Heart right ventricle (tissue), 16 donors: ENCODE results near the gene GTF2IRD1. TPM values are rescaled to one million over a fixed set of nuclear protein-coding genes. Genes with fewer than 3 reads are reported as not detected.

Experiments used
- ATAC-seq, 8 donors: fragments of 200-7000 bp; cut with Tn5 transposase; one replicate each; pipeline ENCODE4 v1.9.1; 2020; ENCODE audit warnings: mild to moderate bottlenecking in 8 of 8, moderate library complexity in 8 of 8, moderate number of reproducible peaks in 1 of 8
- DNase-seq, 2 donors: peaks; one replicate each; pipeline ENCODE4 v3.0.0-alpha.2; 2020
- H3K27ac ChIP-seq, 10 donors: fragments of 200-600 bp; sonication (generic) in 2 of 10; one replicate each; pipeline versions ENCODE4 v1.5.0 to v1.8.0; 2020 to 2022; ENCODE audit warnings: mild to moderate bottlenecking in 3 of 10
- H3K27me3 ChIP-seq, 7 donors: fragments of 200-600 bp; one replicate each; pipeline ENCODE4 v1.8.0; 2021 to 2022; ENCODE audit warnings: mild to moderate bottlenecking in 2 of 7
- H3K36me3 ChIP-seq, 9 donors: fragments of 200-600 bp; sonication (generic) in 1 of 9; one replicate each; pipeline versions ENCODE4 v1.5.0 to v1.8.0; 2020 to 2022; ENCODE audit warnings: mild to moderate bottlenecking in 2 of 9
- H3K4me1 ChIP-seq, 9 donors: fragments of 200-600 bp; sonication (generic) in 1 of 9; one replicate each; pipeline versions ENCODE4 v1.5.0 to v1.8.0; 2020 to 2022; ENCODE audit warnings: mild to moderate bottlenecking in 4 of 9
- H3K4me3 ChIP-seq, 10 donors: fragments of 200-600 bp; sonication (generic) in 2 of 10; one replicate each; pipeline versions ENCODE4 v1.5.0 to v1.8.0; 2020 to 2022; ENCODE audit warnings: mild to moderate bottlenecking in 7 of 10, moderate library complexity in 2 of 10
- H3K9me3 ChIP-seq, 11 donors: fragments of 200-600 bp in 10 of 11; sonication (generic) in 2 of 11; one replicate each; pipeline versions ENCODE4 v1.5.0 to v1.8.0; 2013 to 2022; ENCODE audit warnings: mild to moderate bottlenecking in 2 of 11, control low read depth in 1 of 11, moderate library complexity in 1 of 11
- CTCF ChIP-seq, 9 donors: fragments of 200-600 bp; sonication (generic) in 2 of 9; IDR thresholded peaks; one replicate each; pipeline versions ENCODE4 v1.5.0 to v1.8.0; 2021 to 2022; ENCODE audit warnings: antibody characterized with exemption in 9 of 9, mild to moderate bottlenecking in 5 of 9, moderate library complexity in 1 of 9
- WGBS, 2 donors: extraction: QIAGEN DNeasy Blood & Tissue Kit; methylation state at CpG; one replicate each; pipeline ENCODE4 v1.1.7; 2013; ENCODE audit warnings: inconsistent platforms in 1 of 2; 5-methylcytosine and 5-hydroxymethylcytosine counted together
- intact Hi-C, 10 donors: fragments of 100-400 bp; cut with DNase I; formaldehyde crosslinking; loops; one replicate each; pipeline versions ENCODE4 v1.11.1 to v1.14.2; 2022
- polyA plus RNA-seq, 2 donors: library from polyadenylated mRNA; stranded (reverse); fragments of 200-250 nt; gene quantifications; one replicate each; pipeline ENCODE4 v1.2.3, GENCODE V29; 2013
- total RNA-seq, 10 donors: library from RNA; stranded (reverse); fragmentation: NEBNext Ultra II Directional in 3 of 10; extraction: Animal tissue kit (Norgen Biotek cat#: 25700) in 3 of 10; gene quantifications; one replicate each; pipeline versions ENCODE4 v1.2.1 to v1.2.4, GENCODE V29; 2021 to 2023
- donor health status: Arrhythmogenic right ventricular cardiomyopathy.
- donor health status: ischemic (EF 13 %, LVEDD 7.1; RV severe dilation, severe dysfunction).
- donor health status: healthy with polysubstance abuse.
- donor health status: DM: no; HTN: yes; CAD: no.
- donor health status: DM: no; HTN: no; CAD: no.
- donor health status: ischemic (EF 25% LVEDD 6.9; RV normal size, moderate dysfunction).
- donor health status: ischemic (EF 25% LVEDD 5.7; RV mildly dilated, moderate dysfunction).
- donor health status: healthy.
- donor health status: DM: yes; HTN: yes; CAD: no.
- donor health status: Ischemic cardiomyopathy.
- donor health status: ischemic (EF 35%, LVEDD 5.7; RV mildly dilated, moderate dysfunction).
- donor health status: nonischemic (EF 11% LVEDD 7.7; RV severe dilation, severe dysfunction).
- donor health status: DM: yes; HTN: yes; CAD: no.
- donor health status: PGD.
- donor health status: ischemic (EF 29% LVEDD 5.4; RV normal size, mild dysfunction).
- donor health status: nonischemic (EF 23%, LVEDD 6.1; RV moderate dilation, normal function).

GTF2IRD1 gene
- total and polyA plus RNA-seq, 12 donors: 11.7 to 36.6 (median 18.0) TPM

- ATAC-seq (no peak), DNase-seq (no peak)
- WGBS, 2 donors: 86 to 88% methylated on average over 5 of the region's 5 CpGs
- H3K4me1 ChIP-seq: peaks cover 0 to 33% (median 17%) of the 10 kb centered on the region in 9 donors
- no peak overlapping the region for H3K4me3 ChIP-seq
- peak overlapping the region in 2 of 10 donors; percentile 91 to 93 for H3K27ac ChIP-seq
- intact Hi-C loops: loop anchor here in 7 of 10 donors (5.0 to 10.0 kb wide), 4 partner anchors 78 to 198 kb away; partner anchors contain the start of gene GTF2I (in 3 of the 7)
- peaks cover 0 to 25% (median 0%) of the 10 kb centered on the region in 7 donors for H3K27me3 ChIP-seq
- TF ChIP-seq CTCF (IDR thresholded peaks at IDR 0.05): no peak
- H3K9me3 ChIP-seq: no peaks in the 10 kb centered on the region
- no peaks in the 10 kb centered on the region for H3K36me3 ChIP-seq
These were observed 3.3 kb downstream of the GTF2IRD1 start for GRCh38 chr7:74457007-74457406.

GRCh38 chr7:74461970-74462706 lies 8.4 kb downstream of the GTF2IRD1 start:
- Histone ChIP-seq H3K27ac (no peak overlapping the region), H3K4me1 (peaks cover 0 to 22% (median 9%) of the 10 kb centered on the region in 9 donors), H3K36me3 (no peaks in the 10 kb centered on the region), H3K9me3 (no peaks in the 10 kb centered on the region), H3K27me3 (no peaks in the 10 kb centered on the region), H3K4me3 (no peak overlapping the region)
- ATAC-seq: no peak
- intact Hi-C loops: loop anchor here in 1 of 10 donors (5.0 kb wide), 1 partner anchor 95 kb away; no protein-coding TSS in a partner anchor
- 90% methylated on average over 15 of the region's 15 CpGs for WGBS, 2 donors
- no peak for TF ChIP-seq CTCF (IDR thresholded peaks at IDR 0.05)
- DNase-seq: no peak

- Histone ChIP-seq H3K27ac (no peak overlapping the region), H3K4me1 (peaks cover 0 to 28% (median 9%) of the 10 kb centered on the region in 9 donors), H3K9me3 (no peaks in the 10 kb centered on the region), H3K27me3 (no peaks in the 10 kb centered on the region), H3K4me3 (no peak overlapping the region), H3K36me3 (no peaks in the 10 kb centered on the region)
- WGBS, 2 donors: 86 to 89% methylated on average over 11 of the region's 11 CpGs
- ATAC-seq (no peak), DNase-seq (no peak)
- no peak for TF ChIP-seq CTCF (IDR thresholded peaks at IDR 0.05)
- intact Hi-C loops: loop anchor here in 1 of 10 donors (5.0 kb wide), 1 partner anchor 95 kb away; no protein-coding TSS in a partner anchor
These were observed 9.0 kb downstream of the GTF2IRD1 start for GRCh38 chr7:74462707-74463100.

- no peak for TF ChIP-seq CTCF (IDR thresholded peaks at IDR 0.05)
- peak overlapping the region in 9 of 10 donors; percentile 60 to 86 (median 80) for H3K27ac ChIP-seq
- ATAC-seq: no peak
- WGBS, 2 donors: 86 to 87% methylated on average over 7 of the region's 7 CpGs
- no peaks in the 10 kb centered on the region for H3K27me3 ChIP-seq
- no peak overlapping the region for H3K4me3 ChIP-seq
- DNase-seq: no peak
- no peaks in the 10 kb centered on the region for H3K36me3 ChIP-seq
- intact Hi-C loops: loop anchor here in 2 of 10 donors (5.0 kb wide), 2 partner anchors 72 to 92 kb away; no protein-coding TSS in a partner anchor
- no peaks in the 10 kb centered on the region for H3K9me3 ChIP-seq
- peaks cover 0 to 32% (median 9%) of the 10 kb centered on the region in 9 donors for H3K4me1 ChIP-seq
These were observed 11.5 kb downstream of the GTF2IRD1 start for GRCh38 chr7:74464931-74465886.
